IMR-90 (cell line): ENCODE results near the gene HERC3. TPM values are rescaled to one million over a fixed set of nuclear protein-coding genes. Genes with fewer than 3 reads are reported as not detected.

Experiments used
- ATAC-seq: fragments of 200-7000 bp; cut with Tn5 transposase; 2 replicates; pipeline ENCODE4 v1.9.1; 2020; ENCODE audit warnings: low read depth, mild to moderate bottlenecking, moderate library complexity
- BruUV-seq: library from RNA; stranded (reverse); fragments of 400-500 nt; replicated peaks from 2 replicates; lab custom pipeline; 2021; lab: Mats Ljungman, UMichigan
- CTCF ChIA-PET: fragments of 300-600 bp; formaldehyde crosslinking; extraction: SDS; loops from one replicate; lab custom pipeline; 2021; ENCODE audit warnings: antibody characterized with exemption; lab: Yijun Ruan, JAX
- POLR2A ChIA-PET: fragments of 300-600 bp; sonication (Branson Sonifier 250); formaldehyde crosslinking; loops from one replicate; lab custom pipeline; 2022; ENCODE audit warnings: antibody characterized with exemption; ENCODE audit not compliant: unreplicated experiment; lab: Charles Lee
- DNase-seq: peaks from one replicate; pipeline ENCODE4 v3.0.0; 2013
- H2AFZ ChIP-seq: replicated peaks from 2 replicates; pipeline ENCODE3; 2013; ENCODE audit warnings: low read length, mild to moderate bottlenecking; ENCODE audit not compliant: poor library complexity
- H2AK5ac ChIP-seq: 2 replicates; pipeline ENCODE4 v1.6.1; 2013; ENCODE audit warnings: low read depth, low read length, inconsistent platforms
- H2AK9ac ChIP-seq: replicated peaks from 2 replicates; pipeline ENCODE3; 2013; ENCODE audit warnings: mild to moderate bottlenecking, low read depth, low read length, moderate library complexity; ENCODE audit not compliant: poor library complexity
- H2BK120ac ChIP-seq: 2 replicates; pipeline ENCODE4 v1.6.1; 2013; ENCODE audit warnings: low read depth, low read length, inconsistent platforms
- H2BK15ac ChIP-seq: 3 replicates; pipeline ENCODE4 v1.6.1; 2013; ENCODE audit warnings: low read depth, low read length, inconsistent platforms
- H2BK20ac ChIP-seq: 2 replicates; pipeline ENCODE4 v1.6.1; 2013; ENCODE audit warnings: low read depth, mild to moderate bottlenecking, inconsistent platforms, low read length, moderate library complexity
- H2BK5ac ChIP-seq: 2 replicates; pipeline ENCODE4 v1.6.1; 2013; ENCODE audit warnings: mild to moderate bottlenecking, low read depth, low read length, inconsistent platforms; ENCODE audit not compliant: poor library complexity, severe bottlenecking
- H3K14ac ChIP-seq: replicated peaks from 2 replicates; pipeline ENCODE4 v1.6.1; 2013; ENCODE audit warnings: low read depth, low read length, inconsistent platforms
- H3K18ac ChIP-seq: 2 replicates; pipeline ENCODE4 v1.6.1; 2013; ENCODE audit warnings: low read depth, low read length, control low read depth
- H3K23ac ChIP-seq: 2 replicates; pipeline ENCODE4 v1.6.1; 2013; ENCODE audit warnings: low read depth, low read length, inconsistent platforms
- H3K27ac ChIP-seq: 2 replicates; pipeline ENCODE4 v1.5.1; 2013; ENCODE audit warnings: mild to moderate bottlenecking, control low read depth, low read length; ENCODE audit not compliant: insufficient read depth
- H3K27me3 ChIP-seq: 2 replicates; pipeline ENCODE4 v1.6.1; 2013; ENCODE audit warnings: low read length; ENCODE audit not compliant: control insufficient read depth, insufficient read depth
- H3K36me3 ChIP-seq: 2 replicates; pipeline ENCODE4 v1.6.1; 2013; ENCODE audit warnings: low read length, mixed read lengths; ENCODE audit not compliant: control insufficient read depth, insufficient read depth
- H3K4ac ChIP-seq: 2 replicates; pipeline ENCODE4 v1.6.1; 2013; ENCODE audit warnings: low read depth, low read length, inconsistent platforms
- H3K4me1 ChIP-seq: 2 replicates; pipeline ENCODE4 v1.6.1; 2013; ENCODE audit warnings: low read length, mixed read lengths; ENCODE audit not compliant: control insufficient read depth, insufficient read depth
- H3K4me2 ChIP-seq: 2 replicates; pipeline ENCODE4 v1.6.1; 2013; ENCODE audit warnings: low read depth, mild to moderate bottlenecking, control low read depth, low read length, moderate library complexity
- H3K4me3 ChIP-seq: 2 replicates; pipeline ENCODE4 v1.5.1; 2013; ENCODE audit warnings: low read depth, mild to moderate bottlenecking, control low read depth, low read length, moderate library complexity; ENCODE audit not compliant: insufficient read depth
- H3K56ac ChIP-seq: 2 replicates; pipeline ENCODE4 v1.6.1; 2013; ENCODE audit warnings: low read length, inconsistent platforms; ENCODE audit not compliant: insufficient read depth; ENCODE audit errors: extremely low read depth
- H3K79me1 ChIP-seq, 2 experiments: 2 replicates each; pipeline ENCODE4 v1.6.1; 2013; ENCODE audit warnings: low read length in 2 of 2, inconsistent platforms in 1 of 2, low read depth in 1 of 2
- H3K9ac ChIP-seq: 2 replicates; pipeline ENCODE4 v1.6.1; 2013; ENCODE audit warnings: low read depth, low read length, control low read depth
- H3K9me1 ChIP-seq: 2 replicates; pipeline ENCODE4 v1.6.1; 2013; ENCODE audit warnings: low read length, inconsistent platforms; ENCODE audit not compliant: insufficient read depth
- H3K9me3 ChIP-seq: 2 replicates; pipeline ENCODE4 v1.6.1; 2013; ENCODE audit warnings: low read length; ENCODE audit not compliant: control insufficient read depth, insufficient read depth
- H4K20me1 ChIP-seq: 2 replicates; pipeline ENCODE4 v1.6.1; 2013; ENCODE audit warnings: low read length, inconsistent platforms; ENCODE audit not compliant: insufficient read depth
- H4K5ac ChIP-seq: 2 replicates; pipeline ENCODE4 v1.6.1; 2013; ENCODE audit warnings: mild to moderate bottlenecking, low read depth, low read length, control low read depth
- H4K8ac ChIP-seq, 2 experiments: 2 replicates each; pipeline ENCODE4 v1.6.1; 2013; ENCODE audit warnings: low read depth in 2 of 2, low read length in 2 of 2, control low read depth in 1 of 2, inconsistent platforms in 1 of 2
- H4K91ac ChIP-seq: 2 replicates; pipeline ENCODE4 v1.6.1; 2013; ENCODE audit warnings: low read depth, low read length, inconsistent platforms; ENCODE audit not compliant: insufficient read depth
- BHLHE40 ChIP-seq: fragments of 150-350 bp; IDR thresholded peaks from 2 replicates; pipeline ENCODE4 v1.6.1; 2016; ENCODE audit warnings: mild to moderate bottlenecking, low read depth, low read length
- CEBPB ChIP-seq: IDR thresholded peaks from 2 replicates; pipeline ENCODE4 v1.6.1; 2012; ENCODE audit warnings: low read depth, low read length, improper control_type of control experiment
- CHD1 ChIP-seq: IDR thresholded peaks from 2 replicates; pipeline ENCODE4 v1.6.1; 2012; ENCODE audit warnings: low read depth, low read length, improper control_type of control experiment
- FOS ChIP-seq: fragments of 150-350 bp; IDR thresholded peaks from 2 replicates; pipeline ENCODE4 v1.6.1; 2016; ENCODE audit warnings: low read depth, low read length
- MAFK ChIP-seq: IDR thresholded peaks from 2 replicates; pipeline ENCODE4 v1.6.1; 2012; ENCODE audit warnings: low read depth, low read length, improper control_type of control experiment
- MAZ ChIP-seq: IDR thresholded peaks from 2 replicates; pipeline ENCODE4 v1.6.1; 2012; ENCODE audit warnings: low read depth, mild to moderate bottlenecking, low read length, improper control_type of control experiment, moderate library complexity, borderline replicate concordance
- MXI1 ChIP-seq: IDR thresholded peaks from 2 replicates; pipeline ENCODE4 v1.6.1; 2012; ENCODE audit warnings: low read depth, mild to moderate bottlenecking, low read length, moderate library complexity, borderline replicate concordance
- NFE2L2 ChIP-seq: fragments of 150-350 bp; IDR thresholded peaks from 2 replicates; pipeline ENCODE4 v1.6.1; 2016; ENCODE audit warnings: low read depth, mild to moderate bottlenecking, low read length
- POLR2A ChIP-seq: IDR thresholded peaks from 2 replicates; pipeline ENCODE4 v1.6.1; 2012; ENCODE audit warnings: mild to moderate bottlenecking, low read depth, low read length
- RAD21 ChIP-seq: IDR thresholded peaks from 2 replicates; pipeline ENCODE4 v1.6.1; 2012; ENCODE audit warnings: low read length, improper control_type of control experiment
- RCOR1 ChIP-seq: IDR thresholded peaks from 2 replicates; pipeline ENCODE4 v1.6.1; 2012; ENCODE audit warnings: mild to moderate bottlenecking, low read length, improper control_type of control experiment; ENCODE audit not compliant: insufficient replicate concordance
- RFX5 ChIP-seq: IDR thresholded peaks from 2 replicates; pipeline ENCODE4 v1.8.0; 2012; ENCODE audit warnings: low read depth, mild to moderate bottlenecking, low read length, moderate library complexity
- SMC3 ChIP-seq: fragments of 150-350 bp; IDR thresholded peaks from 2 replicates; pipeline ENCODE4 v1.6.1; 2016; ENCODE audit warnings: low read depth, mild to moderate bottlenecking, antibody characterized with exemption, low read length, moderate library complexity
- WGBS, 2 experiments: methylation state at CpG; one replicate each; pipeline versions ENCODE4 v1.1.5 to v1.1.7; 2013; ENCODE audit warnings: missing lambda C conversion rate in 2 of 2; ENCODE audit not compliant: insufficient read length in 1 of 2; ENCODE audit errors: extremely low coverage in 2 of 2; 5-methylcytosine and 5-hydroxymethylcytosine counted together
- dilution Hi-C: fragments of 300-500 bp; cut with HindIII; formaldehyde crosslinking; loops from one replicate; pipeline ENCODE4 v1.14.3; 2018; ENCODE audit warnings: low sequenced_read_pairs; ENCODE audit not compliant: unreplicated experiment
- in situ Hi-C: fragments of 300-500 bp; cut with MboI; formaldehyde crosslinking; loops from 3 replicates; pipeline ENCODE4 v1.14.3; 2019; ENCODE audit warnings: low sequenced_read_pairs, inconsistent platforms, mixed read lengths
- intact Hi-C: fragments of 100-400 bp; cut with micrococcal nuclease; formaldehyde crosslinking; loops from 2 replicates; pipeline ENCODE4 v1.10.0; 2022
- polyA plus RNA-seq, 3 experiments: library from polyadenylated mRNA; depleted of rRNA; stranded (reverse); fragments of >200 nt; gene quantifications; 2 replicates each; pipeline ENCODE4 v1.2.3, GENCODE V29; 2012; ENCODE audit warnings: low replicate concordance in 1 of 3
- total RNA-seq: library from RNA; depleted of rRNA; stranded (reverse); fragments of >200 nt; gene quantifications from 2 replicates; pipeline ENCODE4 v1.2.3, GENCODE V29; 2012
- TF ChIP-seq, protein P1 (sequence below): fragments of 150-350 bp; IDR thresholded peaks from 2 replicates; pipeline ENCODE4 v1.6.1; 2017; ENCODE audit warnings: mild to moderate bottlenecking, antibody characterized with exemption, low read length, low read depth
- TF ChIP-seq, protein P2 (sequence below): fragments of 150-350 bp; IDR thresholded peaks from 2 replicates; pipeline ENCODE4 v1.6.1; 2016; ENCODE audit warnings: low read depth, mild to moderate bottlenecking, low read length, moderate library complexity, borderline replicate concordance
- TF ChIP-seq, protein P3 (sequence below): conservative IDR thresholded peaks from 2 replicates; pipeline ENCODE4 v1.5.1; 2012; ENCODE audit warnings: mild to moderate bottlenecking, low read depth, low read length, improper control_type of control experiment

HERC3 gene
- total and polyA plus RNA-seq, 2 of the 4 experiments (the other 2 are of a cell fraction): 8.9 to 9.5 TPM

DNA sequence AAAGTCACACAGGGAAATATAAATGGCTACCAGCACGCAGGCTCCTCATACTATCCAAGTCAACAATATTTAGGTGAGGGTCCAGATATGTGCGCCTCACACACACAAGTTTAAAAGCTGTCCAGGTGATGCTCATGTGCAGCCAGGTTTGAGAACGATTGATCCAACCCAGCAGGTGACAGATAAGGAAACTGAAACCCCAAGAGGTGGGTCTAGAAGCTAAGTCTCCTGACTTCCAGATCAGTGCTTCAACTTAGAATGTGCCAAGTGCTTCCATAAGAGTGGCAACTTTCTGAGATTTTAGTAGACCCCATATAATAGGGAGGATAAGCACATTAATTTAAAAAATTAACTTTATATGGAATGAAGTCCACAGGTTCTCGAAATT is 159.8 kb downstream of the HERC3 start:
- Histone ChIP-seq H3K4me2 (no peak overlapping the region), H3K14ac (peak overlapping the region; percentile 17; the same call in 1 of the 2 replicates), H3K4me1 (peaks cover 5% of the 10 kb centered on the region), H3K56ac (no peak overlapping the region), H3K27ac (no peak overlapping the region), H3K79me1 (no peaks in the 10 kb centered on the region), H3K23ac (no peak overlapping the region), H3K9ac (no peak overlapping the region), H2BK20ac (no peak overlapping the region; the same call in 1 of the 2 replicates), H3K36me3 (peaks cover 34% of the 10 kb centered on the region), H4K20me1 (no peaks in the 10 kb centered on the region), H3K4ac (0 out of 2 replicates have a peak overlapping the region, but pooled peaks have one; percentile 15), H3K18ac (no peak overlapping the region), H2BK5ac (no peak overlapping the region), H4K91ac (no peak overlapping the region), H2BK15ac (no peak overlapping the region), H4K5ac (no peak overlapping the region), H3K27me3 (no peaks in the 10 kb centered on the region), H2BK120ac (peak overlapping the region; percentile 32; the same call in 1 of the 2 replicates), H2AFZ (no peak overlapping the region), H3K9me3 (no peaks in the 10 kb centered on the region), H2AK9ac (no peak overlapping the region), H3K9me1 (peaks cover 11% of the 10 kb centered on the region), H4K8ac (peak overlapping the region in 1 of 2 experiments; percentile 28; a peak in 1 of 4 replicates), H2AK5ac (no peak overlapping the region), H3K4me3 (no peak overlapping the region)
- ATAC-seq (no peak), DNase-seq (no peak)
- in situ Hi-C loops: no loop called here
- dilution Hi-C loops: no loop called here
- CTCF ChIA-PET: interaction anchor here (0.9 kb wide), 1 partner anchor 43 kb away, joined by 3 read pairs; no protein-coding TSS in a partner anchor
- WGBS, 2 experiments: no CpG with 5 or more reads among the region's 4 CpGs
- POLR2A ChIA-PET: no interaction called here
- BruUV-seq: no TSS peak
- TF ChIP-seq CEBPB: no peak
- TF ChIP-seq POLR2A: no peak
- TF ChIP-seq, protein P1, sequence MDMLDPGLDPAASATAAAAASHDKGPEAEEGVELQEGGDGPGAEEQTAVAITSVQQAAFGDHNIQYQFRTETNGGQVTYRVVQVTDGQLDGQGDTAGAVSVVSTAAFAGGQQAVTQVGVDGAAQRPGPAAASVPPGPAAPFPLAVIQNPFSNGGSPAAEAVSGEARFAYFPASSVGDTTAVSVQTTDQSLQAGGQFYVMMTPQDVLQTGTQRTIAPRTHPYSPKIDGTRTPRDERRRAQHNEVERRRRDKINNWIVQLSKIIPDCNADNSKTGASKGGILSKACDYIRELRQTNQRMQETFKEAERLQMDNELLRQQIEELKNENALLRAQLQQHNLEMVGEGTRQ: no peak
- no peak for TF ChIP-seq SMC3
- TF ChIP-seq CHD1: no peak
- TF ChIP-seq FOS: no peak
- no peak for TF ChIP-seq RCOR1
- no peak for TF ChIP-seq BHLHE40
- TF ChIP-seq, protein P2, sequence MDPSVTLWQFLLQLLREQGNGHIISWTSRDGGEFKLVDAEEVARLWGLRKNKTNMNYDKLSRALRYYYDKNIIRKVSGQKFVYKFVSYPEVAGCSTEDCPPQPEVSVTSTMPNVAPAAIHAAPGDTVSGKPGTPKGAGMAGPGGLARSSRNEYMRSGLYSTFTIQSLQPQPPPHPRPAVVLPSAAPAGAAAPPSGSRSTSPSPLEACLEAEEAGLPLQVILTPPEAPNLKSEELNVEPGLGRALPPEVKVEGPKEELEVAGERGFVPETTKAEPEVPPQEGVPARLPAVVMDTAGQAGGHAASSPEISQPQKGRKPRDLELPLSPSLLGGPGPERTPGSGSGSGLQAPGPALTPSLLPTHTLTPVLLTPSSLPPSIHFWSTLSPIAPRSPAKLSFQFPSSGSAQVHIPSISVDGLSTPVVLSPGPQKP: no peak
- no peak for TF ChIP-seq MAFK
- TF ChIP-seq RFX5: no peak
- no peak for TF ChIP-seq MXI1
- no peak for TF ChIP-seq MAZ
- no peak for TF ChIP-seq NFE2L2
- no peak for TF ChIP-seq RAD21
- TF ChIP-seq, protein P3, sequence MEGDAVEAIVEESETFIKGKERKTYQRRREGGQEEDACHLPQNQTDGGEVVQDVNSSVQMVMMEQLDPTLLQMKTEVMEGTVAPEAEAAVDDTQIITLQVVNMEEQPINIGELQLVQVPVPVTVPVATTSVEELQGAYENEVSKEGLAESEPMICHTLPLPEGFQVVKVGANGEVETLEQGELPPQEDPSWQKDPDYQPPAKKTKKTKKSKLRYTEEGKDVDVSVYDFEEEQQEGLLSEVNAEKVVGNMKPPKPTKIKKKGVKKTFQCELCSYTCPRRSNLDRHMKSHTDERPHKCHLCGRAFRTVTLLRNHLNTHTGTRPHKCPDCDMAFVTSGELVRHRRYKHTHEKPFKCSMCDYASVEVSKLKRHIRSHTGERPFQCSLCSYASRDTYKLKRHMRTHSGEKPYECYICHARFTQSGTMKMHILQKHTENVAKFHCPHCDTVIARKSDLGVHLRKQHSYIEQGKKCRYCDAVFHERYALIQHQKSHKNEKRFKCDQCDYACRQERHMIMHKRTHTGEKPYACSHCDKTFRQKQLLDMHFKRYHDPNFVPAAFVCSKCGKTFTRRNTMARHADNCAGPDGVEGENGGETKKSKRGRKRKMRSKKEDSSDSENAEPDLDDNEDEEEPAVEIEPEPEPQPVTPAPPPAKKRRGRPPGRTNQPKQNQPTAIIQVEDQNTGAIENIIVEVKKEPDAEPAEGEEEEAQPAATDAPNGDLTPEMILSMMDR: no peak
- intact Hi-C loops: no loop called here
